ENCODE data around the gene SLC22A23.
A peak's percentile ranks its signal among the peaks of the same experiment; 100 is the strongest.

SLC22A23 gene

GRCh38 chr6:3351105-3351676 lies 105.7 kb downstream of the SLC22A23 start:
- DNase-seq, result peak; percentile 88

GRCh38 chr6:3350252-3350796 lies 106.5 kb downstream of the SLC22A23 start:
- DNase-seq, result no peak

- peak; percentile 47 for DNase-seq
Measured at GRCh38 chr6:3349388-3350251, 107.2 kb downstream of the SLC22A23 start.

- DNase-seq, result no peak
Measured at GRCh38 chr6:3348821-3349220, 108.0 kb downstream of the SLC22A23 start.

GRCh38 chr6:3347826-3348225 lies 109.0 kb downstream of the SLC22A23 start:
- no peak for DNase-seq

GRCh38 chr6:3347247-3347646 lies 109.6 kb downstream of the SLC22A23 start:
- DNase-seq, result no peak

- DNase-seq, result no peak
Measured at GRCh38 chr6:3346476-3346875, 110.4 kb downstream of the SLC22A23 start.

GRCh38 chr6:3345836-3346235 lies 111.0 kb downstream of the SLC22A23 start:
- DNase-seq, result no peak

- DNase-seq, result peak; percentile 78
Measured at GRCh38 chr6:3343089-3343883, 113.6 kb downstream of the SLC22A23 start.

GRCh38 chr6:3341467-3341866 lies 115.4 kb downstream of the SLC22A23 start:
- no peak for DNase-seq

DNA sequence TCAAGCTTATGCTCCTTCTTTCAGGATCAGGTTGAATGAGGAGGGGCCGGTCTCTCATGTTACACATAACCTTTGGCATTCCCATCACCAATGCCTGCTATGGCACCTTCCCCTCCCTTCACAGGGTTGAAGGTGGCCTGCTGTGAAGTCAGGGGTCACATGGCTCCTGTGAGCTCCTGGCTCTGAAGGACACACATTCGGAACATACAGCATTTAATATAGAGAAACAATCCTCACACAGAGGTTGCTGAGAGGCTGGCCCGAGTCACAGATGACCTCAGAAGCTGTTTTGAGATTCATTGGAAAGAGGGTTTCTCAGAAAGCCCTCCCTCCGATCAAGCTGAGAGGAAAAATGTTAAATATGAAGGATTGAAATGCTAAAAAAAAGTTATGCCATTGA lies 116.0 kb downstream of the SLC22A23 start:
- DNase-seq, result no peak

GRCh38 chr6:3340358-3340802 lies 116.5 kb downstream of the SLC22A23 start:
- no peak for DNase-seq

DNA sequence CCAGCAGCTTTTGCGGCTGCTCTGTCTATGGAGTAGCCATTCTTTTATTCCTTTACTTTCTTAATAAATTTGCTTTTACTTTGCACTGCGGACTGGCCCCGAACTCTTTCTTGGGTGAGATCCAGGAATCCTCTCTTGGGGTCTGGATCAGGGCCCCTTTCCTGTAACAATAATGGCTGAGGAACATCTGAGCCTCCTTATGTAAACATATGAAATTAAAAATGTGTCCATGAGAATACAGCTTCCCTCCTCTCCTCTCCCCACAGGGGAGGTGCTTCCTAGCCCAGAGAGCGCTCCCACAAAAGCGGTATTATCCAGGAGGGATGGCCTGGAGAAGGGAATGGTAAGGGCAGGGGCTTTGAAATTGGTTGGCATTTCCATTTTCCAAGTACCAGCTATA lies 117.0 kb downstream of the SLC22A23 start:
- no peak for DNase-seq

DNA sequence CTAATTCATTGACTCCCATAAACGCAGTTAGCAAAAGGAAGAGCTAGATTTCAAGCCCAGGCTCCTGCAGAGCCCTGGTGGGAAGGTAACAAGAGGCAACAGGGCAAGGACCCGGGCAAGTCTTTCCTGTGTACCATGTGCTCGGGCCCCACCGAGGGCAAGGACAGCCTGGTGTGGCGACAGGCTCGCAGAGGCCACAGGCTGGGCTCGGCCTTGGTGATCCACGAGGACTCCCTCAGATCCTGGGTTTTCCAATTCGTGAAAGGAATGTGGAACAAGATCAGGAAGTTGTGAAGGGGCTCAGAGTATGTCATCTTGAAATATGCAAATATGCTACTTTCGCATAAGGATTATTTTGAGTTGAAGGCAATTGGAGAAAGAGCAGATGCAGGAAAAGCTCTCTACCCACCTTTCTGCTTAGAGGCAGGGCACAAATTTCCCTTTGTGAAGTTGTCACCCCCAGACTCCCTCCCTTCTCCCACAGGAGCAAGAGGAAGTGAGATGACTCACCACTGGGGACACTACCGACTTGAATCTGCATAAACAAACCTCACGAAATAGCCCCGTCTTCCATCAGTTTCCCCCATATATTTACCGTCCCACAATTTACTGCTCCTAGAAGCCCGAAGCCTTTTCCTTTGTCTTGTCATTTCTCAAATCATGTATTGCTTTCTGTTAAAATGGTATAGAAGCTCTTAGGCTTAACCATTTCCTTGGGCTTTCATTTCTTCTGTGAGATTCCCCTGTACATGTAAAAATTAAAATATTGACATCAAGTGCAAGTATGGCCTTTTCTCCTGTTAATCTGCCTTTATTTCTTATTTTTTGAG lies 119.1 kb downstream of the SLC22A23 start:
- DNase-seq, result no peak

GRCh38 chr6:3336859-3337515 lies 119.9 kb downstream of the SLC22A23 start:
- no peak for DNase-seq

- DNase-seq, result no peak
Measured at GRCh38 chr6:3336066-3336786, 120.6 kb downstream of the SLC22A23 start.

- DNase-seq, result no peak
Measured at GRCh38 chr6:3335169-3335568, 121.7 kb downstream of the SLC22A23 start.

GRCh38 chr6:3334555-3334954 lies 122.3 kb downstream of the SLC22A23 start:
- peak; percentile 67 for DNase-seq

DNA sequence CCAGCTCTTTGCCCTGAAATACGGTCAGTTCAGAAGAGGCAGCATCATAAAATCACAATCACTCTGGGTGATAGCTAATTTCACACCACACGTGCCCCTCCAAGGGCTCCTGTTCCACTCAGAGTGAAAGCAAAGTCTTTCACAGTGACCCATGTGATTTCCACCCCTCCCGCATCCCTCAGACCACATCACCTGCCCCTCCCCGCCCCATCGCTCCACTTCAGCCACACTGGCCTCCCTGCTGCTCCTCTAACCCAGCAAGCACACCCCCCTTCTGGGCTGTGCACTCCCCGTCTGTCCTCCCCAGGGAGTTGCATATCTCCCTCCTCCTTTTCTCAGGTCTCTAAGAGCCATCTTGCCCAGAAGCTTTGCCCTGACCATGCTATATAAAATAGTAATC lies 123.6 kb downstream of the SLC22A23 start:
- no peak for DNase-seq

DNA sequence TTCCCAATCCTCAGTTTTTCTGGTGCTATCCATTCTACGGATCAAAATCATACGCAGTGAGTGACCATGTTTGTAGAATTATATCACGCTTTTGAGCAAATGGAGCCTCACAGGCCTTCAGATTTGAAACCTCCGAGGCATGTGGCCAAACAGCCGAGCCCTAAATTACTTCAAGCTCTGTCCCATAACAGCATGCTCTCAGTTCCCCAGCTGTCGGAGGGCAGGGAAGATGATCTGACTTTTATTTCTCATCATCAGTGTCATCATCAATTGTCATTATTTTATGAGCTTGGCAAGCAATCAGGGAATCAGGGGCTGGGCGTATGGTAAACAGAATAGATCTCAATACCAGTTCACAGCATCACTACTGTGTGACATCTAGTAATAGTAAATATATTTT lies 124.9 kb downstream of the SLC22A23 start:
- no peak for DNase-seq

DNA sequence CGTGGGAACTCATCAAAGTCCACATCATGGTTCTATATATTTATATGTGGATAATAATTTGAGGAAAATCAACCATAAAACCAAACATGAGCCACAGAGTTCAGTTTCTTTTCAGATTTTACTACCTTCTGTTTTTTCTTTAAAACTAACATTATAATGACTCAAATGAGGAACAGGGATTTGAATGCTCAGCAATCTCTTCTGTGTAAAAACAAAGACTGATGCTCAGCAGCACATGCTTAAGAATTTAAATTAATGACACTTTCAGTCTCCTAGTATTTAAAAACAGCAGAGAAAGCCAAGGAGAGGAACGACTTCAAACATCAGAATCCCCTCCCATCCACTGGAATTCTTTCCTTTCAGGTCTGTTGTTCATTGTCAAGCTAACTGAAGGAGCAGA lies 125.4 kb downstream of the SLC22A23 start:
- DNase-seq, result no peak
